ENCODE results near the gene WDR33.

GRCh38 chr2:127811397-127812321, 688 bp upstream of the WDR33 start:
- TF ChIP-seq POLR2A (IDR thresholded peaks at IDR 0.05; ENCODE audit: low read length), result peak; percentile 70
- TF ChIP-seq GATA1 (IDR thresholded peaks at IDR 0.05; ENCODE audit: low read depth, low read length), result no peak

Data from erythroblast (primary cell).